Measurements from ENCODE around the gene CNIH2.
"Not testable (repeated sequence)": the region's sequence is repeated elsewhere in the genome, so short reads cannot be mapped to it uniquely, and the experiment has no call there.

CNIH2 gene

DNA sequence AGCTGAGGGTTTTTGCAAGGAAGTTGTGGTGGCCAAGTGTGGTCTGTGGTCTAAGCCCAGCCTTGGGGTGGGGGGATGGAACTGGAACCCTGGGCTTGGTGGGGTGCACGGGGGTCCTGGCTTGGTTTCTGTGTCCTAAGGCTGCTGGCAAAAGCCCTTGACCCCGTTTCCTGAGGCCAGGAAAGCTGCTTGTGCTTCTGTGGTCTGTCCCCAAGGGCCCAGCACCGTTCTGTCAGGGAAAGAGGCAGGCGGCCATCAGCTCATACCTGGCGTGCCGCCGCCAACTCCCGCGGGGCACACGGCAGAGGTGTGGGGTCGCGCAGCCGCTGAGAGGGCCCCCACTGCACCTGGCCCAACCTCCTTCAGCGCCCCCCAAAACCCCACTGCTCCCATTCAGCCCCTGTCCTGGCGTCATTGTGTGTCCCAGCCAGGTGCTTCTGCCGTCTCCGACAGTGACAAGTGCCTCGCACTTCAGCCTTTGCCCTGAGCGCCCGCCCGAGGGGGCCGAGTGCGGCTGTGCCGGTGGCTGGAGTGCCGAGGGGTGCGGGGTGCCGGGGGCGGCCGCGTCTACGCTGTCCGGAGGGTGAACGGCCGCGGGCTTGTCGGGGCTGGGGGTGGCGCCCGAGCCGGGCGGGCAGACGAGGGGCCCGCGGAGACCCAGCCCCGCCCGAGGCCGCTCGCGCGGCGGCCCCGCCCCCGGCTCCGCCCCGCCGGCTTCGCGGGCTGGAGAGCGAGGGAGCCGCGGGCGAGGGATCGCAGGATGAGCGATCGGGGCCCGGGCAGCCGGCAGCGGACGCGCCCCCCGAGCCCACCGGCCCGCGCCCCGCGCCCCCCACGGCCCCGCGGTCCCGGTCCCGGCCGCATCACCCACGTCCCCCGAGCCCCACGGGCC is at the start of gene CNIH2:
CNIH2 (plus strand) TSS at position 705 of the 892 bp plus-strand sequence. CDS start 282 bp downstream, outside the sequence.
- DNase-seq (ENCODE audit: low read depth) = no peak

DNA sequence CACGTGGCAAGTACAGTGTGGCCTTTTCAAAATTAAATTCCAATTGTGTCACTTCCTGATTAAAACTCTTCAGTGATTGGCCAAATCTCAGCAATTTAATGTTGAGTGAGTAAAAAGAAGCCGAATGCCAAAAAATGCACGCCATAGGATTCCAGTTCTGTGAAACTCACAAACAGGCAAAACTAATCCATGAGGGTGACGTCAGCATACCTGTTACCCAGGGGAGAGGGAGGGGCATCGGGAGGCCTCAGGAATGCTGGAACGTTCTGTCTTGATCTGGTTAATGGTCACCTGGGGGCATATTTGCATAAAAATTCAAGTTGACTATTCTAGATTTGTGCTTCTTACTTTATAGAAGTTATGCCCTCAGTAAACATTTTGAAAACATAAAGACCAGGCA is 49.5 kb upstream of the CNIH2 start:
- no peak for DNase-seq (ENCODE audit: low read depth)

DNA sequence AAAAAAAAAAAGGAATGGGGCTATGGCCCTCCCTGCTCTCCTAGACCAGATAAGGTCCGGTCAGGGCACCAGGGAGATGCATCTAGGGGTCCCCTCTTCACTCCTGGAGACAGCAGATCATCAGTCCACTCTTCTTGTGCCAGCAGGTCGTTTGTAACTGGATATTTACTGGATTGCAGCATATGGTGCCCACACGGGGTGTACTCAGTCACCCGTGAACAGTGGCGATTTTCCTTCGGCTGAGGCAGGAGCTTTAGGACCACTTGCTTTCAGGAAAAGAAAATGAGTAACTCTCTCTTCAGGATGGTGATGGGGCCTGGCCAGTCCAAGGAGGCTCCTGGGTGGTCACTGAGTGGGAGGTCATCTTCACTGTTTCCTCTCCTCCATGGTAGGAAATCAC is 47.8 kb upstream of the CNIH2 start:
- no peak for DNase-seq (ENCODE audit: low read depth)

DNA sequence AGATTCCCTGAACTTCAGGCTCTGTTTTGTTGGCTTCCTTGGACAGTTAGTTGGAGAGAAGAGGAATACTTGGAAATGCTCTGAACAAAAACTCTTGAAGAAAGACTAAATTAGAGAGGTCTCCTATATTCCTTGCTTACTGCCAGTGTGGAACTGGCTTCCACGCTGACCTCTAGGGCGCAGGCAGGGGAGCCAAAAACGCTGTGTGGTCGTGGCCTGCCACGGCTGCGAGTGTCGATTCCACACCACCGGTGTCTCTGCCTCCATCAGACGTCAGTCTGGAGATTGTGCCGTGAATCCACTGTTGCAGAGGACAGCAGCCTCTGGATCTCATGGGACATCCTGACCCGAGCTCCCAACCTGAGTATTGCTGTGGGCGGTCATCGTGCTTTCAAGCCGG is 47.0 kb upstream of the CNIH2 start:
- DNase-seq (ENCODE audit: low read depth) = no peak

DNA sequence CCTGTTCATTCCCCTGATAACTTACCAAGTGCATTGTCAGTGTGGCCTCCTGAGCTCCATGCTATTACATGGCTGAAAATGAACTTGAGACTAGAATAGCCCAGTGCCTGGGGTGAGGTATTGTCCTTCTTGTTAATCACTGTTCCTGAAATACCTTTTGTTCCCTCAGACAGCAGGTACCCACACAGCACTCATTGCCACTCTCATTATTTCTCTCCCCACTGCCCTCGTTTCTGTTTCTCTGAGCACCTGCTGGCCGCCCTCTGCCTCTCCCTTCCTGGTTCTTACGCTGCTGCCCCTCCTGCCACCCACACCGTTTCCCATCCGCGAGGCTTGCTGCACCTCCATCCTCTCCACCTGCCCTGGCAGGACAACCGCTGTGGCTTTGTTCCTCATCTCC is 46.4 kb upstream of the CNIH2 start:
- no peak for DNase-seq (ENCODE audit: low read depth)

DNA sequence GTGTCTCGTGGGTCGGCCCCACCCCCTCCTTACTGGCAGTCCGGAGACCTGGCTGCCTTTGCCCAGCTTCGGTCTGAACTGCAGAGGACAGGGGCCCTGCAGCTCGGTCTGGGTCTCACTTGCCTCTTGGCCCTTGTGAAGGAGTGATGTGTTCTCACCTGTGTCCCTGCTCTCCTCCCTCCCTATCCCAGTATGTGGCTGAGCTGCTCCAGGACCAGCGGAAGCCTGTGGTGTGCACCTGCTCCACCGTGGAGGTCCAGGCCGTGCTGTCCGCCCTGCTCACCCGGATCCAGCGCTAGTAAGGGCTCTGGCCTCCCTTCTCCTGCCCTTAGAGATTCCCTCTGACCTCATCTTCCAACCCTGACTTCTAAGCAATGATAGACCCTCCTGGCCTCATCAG is 45.2 kb upstream of the CNIH2 start:
- no peak for DNase-seq (ENCODE audit: low read depth)

DNA sequence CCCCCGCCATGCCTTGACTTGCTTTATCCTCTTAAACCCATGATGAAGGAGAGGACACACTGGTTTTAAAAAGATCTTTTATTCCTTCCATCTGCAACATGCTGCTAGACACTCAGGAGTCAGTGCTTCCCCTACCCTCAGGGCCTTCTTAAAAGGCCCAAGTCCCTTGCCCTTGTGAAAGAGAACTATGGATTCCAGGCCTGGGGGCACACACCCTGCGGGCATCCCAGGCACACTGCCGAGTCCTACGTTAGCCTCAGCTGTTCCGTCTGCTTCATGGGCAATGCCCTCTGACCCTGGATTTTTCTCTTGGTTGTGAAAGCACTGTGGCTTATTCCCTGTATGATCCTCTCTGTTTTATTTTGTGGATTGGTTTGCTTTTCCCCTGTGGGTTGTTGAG is 44.7 kb upstream of the CNIH2 start:
- DNase-seq (ENCODE audit: low read depth) = no peak

DNA sequence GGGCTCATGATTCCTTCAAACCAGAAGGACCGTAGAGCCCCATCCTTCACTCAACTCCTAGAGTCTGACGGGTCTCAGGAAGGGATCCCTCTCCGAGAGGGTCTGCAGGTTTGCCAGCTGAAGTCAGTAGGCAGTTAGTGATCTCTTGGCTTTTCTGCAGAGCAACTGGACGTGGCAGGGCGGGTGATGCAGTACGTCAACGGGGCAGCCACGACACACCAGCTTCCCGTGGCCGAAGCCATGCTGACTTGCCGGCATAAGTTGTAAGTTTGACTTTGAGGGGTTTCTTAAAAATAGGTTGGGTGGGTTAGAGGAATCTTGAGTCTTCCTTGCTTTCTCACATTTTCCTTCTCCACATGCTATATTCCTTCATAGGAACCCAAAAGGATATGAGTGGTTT is 42.8 kb upstream of the CNIH2 start:
- DNase-seq (ENCODE audit: low read depth) = no peak

DNA sequence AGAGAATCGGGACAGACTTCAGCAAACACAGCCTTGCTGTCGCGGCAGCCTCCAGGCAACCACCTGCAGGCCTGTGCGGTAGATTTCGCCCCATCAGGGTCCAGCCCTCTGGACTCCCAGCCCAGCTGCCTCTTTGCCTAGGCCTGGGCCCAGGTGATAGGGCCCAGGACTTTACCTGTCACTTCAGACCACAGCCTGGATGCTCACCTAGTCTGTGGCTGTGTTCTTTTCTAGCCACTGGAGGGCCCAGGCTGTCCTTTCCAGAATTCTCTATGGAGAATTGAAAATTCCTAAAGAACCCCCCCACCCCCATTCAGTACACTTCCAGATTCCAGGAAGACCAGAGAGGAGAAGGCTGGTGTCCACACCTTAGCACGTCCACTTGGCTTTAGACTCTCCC is 40.1 kb upstream of the CNIH2 start:
- no peak for DNase-seq (ENCODE audit: low read depth)

DNA sequence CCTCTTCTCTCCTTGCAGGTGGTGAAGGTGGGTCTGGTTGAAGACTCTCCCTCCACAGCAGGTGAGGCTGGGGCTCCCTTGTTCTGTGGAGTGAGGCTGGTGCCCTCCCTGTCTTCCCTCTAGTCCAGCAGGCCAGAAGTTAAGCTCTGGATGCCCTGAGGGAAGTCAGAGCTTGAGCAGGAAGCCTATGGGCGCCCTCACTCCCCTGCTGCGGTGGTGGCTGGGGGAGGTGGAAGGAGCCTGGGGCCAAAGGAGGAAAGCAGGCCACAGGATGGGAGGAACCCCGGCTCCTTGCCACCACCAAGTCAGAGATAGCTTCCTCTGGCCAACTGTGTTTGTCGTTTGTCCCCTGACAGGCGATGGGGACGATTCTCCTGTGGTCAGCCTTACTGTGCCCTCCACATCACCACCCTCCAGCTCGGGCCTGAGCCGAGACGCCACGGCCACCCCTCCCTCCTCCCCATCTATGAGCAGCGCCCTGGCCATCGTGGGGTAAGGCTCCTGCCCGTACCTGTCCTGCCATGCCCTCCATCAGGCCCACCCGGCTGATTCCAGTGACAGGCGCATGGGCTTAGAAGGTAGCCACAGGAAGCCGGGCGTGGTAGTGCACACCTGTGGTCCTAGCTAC is 39.1 kb upstream of the CNIH2 start:
- DNase-seq (ENCODE audit: low read depth) = no peak

DNA sequence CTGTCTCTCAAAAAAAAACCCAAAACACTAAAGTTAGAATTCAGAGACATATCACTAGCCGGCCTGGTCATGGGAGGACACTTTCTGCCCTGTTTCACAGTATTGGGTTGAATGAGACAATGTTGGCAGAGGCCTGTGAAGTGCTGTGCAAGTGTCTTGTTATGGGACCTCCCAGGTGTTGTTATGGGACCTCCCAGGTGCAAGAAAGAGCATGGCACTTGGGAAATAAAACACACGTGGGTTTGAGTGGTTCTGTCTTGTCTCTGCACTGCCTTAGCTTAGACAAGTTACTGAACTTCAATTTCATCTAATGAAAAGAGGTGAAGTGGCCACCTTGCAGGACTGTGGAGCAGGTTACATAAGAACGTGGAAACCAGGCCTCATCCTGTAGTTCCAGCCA is 38.5 kb upstream of the CNIH2 start:
- DNase-seq (ENCODE audit: low read depth) = no peak

DNA sequence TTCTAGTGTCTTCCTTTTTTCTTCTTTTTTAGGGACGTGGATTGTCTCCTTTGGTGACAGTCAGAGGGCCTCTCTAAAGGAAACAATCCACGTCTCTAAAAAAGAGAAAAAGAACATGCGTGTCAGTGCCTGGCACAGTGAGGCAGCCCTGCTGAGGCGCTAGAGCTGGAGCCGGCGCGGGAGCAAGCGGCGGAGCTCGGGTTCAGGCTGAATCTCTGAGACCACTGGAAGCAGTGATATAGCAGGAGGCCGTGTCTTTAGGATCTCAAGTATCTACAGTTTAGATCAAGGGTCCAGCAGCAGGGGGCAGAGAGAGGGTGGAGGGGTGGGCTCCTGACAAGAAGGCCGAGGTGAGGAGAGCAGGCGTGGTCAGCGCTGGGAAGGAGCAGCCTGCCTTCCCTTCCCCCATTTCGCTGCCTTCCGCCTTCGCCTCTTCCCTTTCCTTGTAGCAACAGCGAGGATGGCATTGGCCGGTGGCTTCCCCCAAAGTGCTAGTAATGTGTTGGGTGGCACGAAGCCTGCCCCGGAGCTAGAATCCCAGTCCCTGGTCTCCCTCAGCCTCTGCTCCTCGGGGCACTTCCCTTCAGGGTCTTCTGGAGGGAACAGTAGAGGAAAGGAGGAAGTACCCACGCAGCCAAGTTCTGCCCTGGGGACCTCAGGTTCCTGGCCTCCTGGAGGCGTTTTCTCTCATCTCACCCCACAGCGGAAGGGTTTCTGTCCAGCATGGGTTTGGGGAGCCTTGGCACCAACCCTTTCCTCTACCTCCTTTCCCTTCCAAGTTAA is 37.8 kb upstream of the CNIH2 start:
- DNase-seq (ENCODE audit: low read depth) = no peak

DNA sequence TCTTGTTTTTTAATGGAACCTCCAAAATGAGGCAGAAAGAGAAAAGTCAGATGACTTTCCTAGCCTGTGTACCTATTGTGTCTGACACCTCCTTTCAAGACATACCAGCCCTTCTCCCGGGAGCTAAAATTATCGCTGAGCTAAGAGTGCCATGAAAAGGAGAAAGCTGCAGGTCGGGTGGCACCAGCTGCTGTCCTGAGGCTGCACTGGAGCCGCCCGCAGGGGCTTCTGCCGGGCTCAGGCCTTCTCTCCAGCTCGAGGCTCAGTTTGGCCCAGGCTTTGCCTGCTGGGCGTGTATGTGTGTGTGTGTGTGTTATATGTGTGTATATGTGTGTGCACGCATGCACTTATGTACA is 37.2 kb upstream of the CNIH2 start:
- no peak for DNase-seq (ENCODE audit: low read depth)

DNA sequence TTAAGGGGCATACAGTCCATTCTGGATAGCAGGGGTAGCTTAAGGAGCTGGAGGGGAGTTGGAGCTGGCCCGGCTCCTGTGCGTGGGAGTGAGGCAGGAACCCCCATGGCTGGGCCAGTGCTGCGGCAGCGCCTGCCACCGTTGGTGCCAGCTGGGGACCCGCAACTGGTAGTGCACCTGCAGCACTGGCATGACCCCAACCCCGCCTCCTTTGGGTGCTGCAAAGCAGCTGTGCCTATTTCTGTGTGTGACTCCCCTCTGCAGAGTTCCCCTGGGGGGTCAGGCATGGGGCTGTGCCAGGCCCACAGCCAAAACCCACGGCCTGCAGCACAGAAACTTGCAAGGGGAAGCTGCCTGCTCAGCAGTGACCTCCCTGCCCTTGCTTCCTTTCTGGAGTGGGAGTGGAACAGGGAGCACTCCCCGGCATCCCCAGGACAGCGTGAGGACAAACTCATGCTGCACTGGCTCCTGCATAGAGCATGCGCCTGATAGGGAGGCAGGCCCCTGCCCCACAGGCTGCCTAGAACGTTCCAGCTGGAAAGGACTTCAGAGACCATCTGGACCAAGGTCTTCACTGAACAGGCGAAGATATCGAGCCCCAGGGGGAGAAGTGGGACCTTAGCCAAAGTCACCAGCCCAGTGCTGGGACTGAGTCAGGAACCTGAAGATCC is 35.7 kb upstream of the CNIH2 start:
- no peak for DNase-seq (ENCODE audit: low read depth)

DNA sequence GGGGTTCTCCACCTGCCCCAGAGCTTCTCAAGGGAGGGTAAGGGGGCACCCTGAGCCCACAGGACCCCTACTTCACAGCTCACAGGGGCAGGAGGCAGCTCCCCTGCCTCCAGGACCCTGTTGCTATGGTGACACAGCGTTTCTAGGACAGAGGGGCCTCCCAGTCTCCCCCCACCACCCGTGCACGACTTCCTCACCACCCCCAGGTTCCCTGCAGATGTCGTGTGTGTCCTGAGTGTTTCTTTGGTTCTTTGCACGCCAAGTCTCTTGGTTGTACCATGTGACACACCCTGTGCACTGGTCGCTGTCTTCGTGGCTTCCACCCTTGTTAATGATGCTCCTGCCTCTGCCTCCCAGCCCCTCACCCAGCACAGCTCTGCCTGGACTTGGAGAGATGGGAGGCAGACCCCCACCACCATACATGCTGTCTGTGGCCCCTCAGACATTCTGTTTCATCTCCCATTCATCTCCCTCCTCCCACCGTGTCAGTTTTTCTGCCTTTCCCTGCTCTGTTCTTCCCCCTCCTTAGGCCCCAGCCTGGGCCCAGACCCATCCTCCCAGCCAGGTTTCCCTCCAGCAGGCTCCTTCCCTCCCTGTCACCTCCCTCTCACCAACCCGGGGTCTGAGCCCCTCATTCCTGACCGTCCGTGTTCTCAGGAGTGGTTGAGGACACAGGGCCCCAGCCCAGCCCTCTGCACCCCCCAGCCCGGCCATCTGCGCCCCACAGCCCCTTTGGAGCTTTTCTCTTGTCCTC is 34.0 kb upstream of the CNIH2 start:
- DNase-seq (ENCODE audit: low read depth) = no peak

DNA sequence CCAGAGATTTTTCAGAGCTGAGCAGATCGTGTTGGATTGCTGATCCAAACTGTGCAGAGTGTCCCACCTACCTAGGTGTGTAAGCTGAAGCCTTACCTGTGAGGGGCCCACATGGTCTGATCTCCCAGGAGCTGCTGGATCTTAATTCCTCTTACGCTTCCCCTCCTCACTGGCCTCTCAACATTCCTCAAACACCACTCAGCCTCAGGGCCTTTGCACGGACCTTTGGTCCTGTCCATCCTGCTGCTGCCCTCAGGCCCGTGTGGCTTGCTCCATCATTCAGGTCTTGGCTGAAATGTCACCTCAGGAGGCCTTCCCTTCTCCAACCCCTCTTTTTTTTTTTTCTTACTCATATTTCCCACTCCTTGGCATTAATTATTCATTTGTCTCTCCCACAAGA is 30.7 kb upstream of the CNIH2 start:
- DNase-seq (ENCODE audit: low read depth) = no peak

DNA sequence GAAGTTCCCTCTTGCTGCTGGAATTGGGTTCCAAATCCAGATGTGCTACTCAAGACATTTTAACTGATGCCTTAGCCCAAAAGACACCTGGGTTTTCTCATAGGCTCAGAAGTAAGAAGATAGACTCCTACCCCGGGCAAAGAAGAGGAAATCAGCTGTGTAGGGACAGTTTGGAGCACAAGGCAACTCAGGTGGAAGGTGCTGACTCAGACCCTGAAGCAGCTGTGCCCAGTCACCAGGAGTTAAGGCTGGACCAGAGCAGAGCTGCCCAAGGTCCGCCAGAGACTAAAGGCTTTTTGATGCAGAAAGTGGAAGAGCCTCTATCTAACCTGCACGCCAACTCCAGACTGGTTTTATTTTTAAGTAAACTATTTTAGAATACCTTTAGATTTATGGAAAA is 30.2 kb upstream of the CNIH2 start:
- no peak for DNase-seq (ENCODE audit: low read depth)

DNA sequence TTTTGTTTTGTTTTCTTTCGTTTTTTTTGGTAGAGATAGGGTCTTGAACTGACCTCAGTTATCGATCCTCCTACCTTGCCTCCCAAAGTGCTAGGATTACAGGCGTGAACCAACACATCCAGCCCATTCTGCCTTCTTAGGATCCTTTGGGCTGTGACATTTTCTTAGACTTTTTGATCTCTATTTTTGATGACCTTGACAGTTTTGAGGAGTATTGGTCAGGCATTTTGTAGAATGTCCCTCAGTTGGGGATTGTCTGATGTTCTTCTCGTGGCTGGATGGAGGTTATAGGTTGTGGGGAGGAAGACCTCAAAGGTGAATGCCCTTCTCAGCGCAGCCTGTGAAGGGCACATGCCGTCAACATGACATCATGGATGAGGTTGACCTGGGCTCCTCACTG is 29.1 kb upstream of the CNIH2 start:
- no peak for DNase-seq (ENCODE audit: low read depth)

DNA sequence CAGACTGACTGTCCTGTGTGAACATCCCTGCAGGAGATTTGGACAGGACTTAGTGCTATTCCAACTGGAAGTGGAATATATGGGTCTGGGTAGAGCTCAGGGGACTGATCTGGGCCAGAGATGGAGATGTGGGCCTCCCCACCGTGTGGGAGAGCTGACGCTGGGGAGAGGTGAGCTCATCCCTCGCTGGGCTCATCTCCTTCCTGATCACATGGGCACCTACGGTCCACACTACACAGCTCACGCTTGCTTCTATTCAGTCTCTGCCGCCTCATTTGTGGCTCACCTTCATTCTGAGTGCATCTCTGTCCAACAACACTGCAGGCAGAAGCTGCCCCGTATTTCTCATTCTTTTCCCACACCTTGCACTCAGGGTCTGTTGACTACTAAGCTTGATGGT is 26.2 kb upstream of the CNIH2 start:
- DNase-seq (ENCODE audit: low read depth) = no peak

DNA sequence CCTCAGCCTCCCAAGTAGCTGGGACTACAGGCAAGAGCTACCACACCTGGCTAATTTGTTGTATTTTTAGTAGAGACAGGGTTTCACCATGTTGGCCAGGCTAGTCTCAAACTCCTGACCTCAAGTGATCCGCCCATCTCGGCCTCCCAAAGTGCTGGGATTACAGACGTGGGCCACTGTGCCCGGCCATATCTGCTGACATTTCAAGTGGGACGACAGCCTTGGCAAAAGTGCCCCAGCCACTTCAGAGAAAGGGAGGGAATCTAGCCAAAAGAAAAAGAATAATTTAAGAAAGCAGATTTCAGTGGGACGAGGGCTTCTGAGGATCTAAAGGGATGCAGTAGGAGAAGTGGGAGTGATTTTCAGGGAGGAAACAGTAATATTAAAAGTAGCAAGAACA is 24.9 kb upstream of the CNIH2 start:
- DNase-seq (ENCODE audit: low read depth) = not testable (repeated sequence)

DNA sequence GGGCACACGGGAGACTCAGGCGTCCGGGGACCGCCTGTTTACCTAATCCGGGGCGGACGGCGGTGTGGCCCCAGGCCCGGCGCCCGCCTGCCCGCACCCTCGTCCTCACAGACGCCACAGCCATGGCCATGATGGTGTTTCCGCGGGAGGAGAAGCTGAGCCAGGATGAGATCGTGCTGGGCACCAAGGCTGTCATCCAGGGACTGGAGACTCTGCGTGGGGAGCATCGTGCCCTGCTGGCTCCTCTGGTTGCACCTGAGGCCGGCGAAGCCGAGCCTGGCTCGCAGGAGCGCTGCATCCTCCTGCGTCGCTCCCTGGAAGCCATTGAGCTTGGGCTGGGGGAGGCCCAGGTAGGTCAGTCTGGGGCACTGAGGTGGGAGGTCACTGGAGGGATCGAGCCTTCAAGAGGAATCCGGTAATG is 19.5 kb upstream of the CNIH2 start:
- no peak for DNase-seq (ENCODE audit: low read depth)

DNA sequence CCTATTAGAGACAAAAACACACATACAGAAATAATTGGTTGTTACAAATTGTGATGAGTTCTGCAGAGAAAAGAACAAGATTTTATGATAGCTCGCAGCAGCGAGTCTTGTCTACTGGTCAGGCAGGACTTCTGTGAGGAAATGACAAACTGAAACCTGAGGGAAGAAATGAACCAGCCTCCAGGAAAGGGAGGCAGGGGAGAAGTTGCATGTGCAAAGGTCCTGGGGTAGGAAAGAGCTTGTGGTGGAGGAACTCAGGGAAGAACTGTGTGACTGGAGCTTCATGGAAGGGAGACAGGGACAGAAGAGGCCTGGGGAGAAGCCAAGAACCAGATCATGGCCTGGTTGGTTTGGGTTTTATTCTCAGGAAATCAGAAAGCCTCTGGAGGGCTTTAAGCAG is 18.8 kb upstream of the CNIH2 start:
- no peak for DNase-seq (ENCODE audit: low read depth)
